Activated CD4-positive, alpha-beta T cell treated with anti-CD3 and anti-CD28 coated beads for 24 hours (primary cell): ENCODE data around the gene VEPH1.

Source experiments
- DNase-seq, 2 donors: peaks; one replicate each; pipeline ENCODE4 v3.0.0-alpha.2; 2020; ENCODE audit warnings: low read depth in 2 of 2

Gene VEPH1

DNA sequence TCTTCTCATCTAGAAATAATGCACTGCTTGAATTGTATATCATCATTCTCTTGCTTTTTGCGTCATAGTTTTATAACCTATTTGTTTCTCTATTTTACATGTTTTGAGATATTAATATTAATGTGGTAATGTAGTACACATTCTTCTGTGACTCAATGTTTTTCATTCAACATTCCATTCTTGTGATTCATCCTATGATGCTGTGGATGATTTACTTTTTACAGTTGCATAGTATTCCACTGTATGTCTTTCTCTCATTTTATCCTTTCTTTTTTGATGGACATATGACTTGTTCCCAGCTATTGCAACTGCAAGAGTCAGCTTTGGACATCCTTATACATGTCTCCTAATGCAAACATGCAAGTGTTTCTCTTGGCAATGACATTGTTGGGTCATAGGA is 20.6 kb upstream of the VEPH1 start:
- DNase-seq, result no peak

DNA sequence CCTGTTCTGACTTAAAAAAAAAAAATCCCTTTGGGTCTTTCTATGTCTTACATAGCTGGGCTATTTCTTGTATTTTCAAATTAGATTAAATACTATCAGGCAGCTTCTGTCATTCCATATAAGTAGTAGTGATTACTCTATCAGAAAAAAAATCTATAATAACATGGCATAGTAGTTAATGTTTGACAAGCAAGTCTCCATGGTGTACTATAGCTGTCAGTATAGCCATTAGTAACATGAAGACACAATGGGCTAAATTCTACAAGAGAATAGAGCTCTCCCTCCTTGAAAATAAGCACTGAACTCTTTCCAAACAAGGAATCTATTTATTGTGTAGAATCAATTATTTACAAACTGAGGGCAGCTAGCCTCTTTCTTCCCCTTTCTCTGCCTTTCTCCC is 19.4 kb upstream of the VEPH1 start:
- DNase-seq, result no peak

- DNase-seq, result no peak
Observed at GRCh38 chr3:157520485-157521150, 17.4 kb upstream of the VEPH1 start.

DNA sequence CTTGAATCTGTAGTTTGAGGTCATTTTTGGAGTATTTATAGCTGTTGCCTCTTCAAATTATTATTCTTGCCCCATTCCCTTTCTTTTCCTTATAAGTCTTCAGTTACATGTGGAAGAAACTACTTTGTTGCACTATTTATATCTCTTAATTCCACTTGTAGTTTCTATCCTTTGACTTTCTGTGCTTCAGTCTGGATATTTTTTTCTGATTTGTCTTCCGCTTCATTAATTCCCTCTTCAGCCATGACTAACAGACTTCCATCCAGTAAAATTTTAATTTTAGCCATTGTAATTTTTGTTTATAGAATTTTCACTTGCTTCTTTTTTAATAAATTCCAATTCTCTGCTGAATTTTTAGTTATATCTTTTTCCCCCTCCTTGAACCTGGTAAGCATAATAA is 15.7 kb upstream of the VEPH1 start:
- DNase-seq, result no peak

GRCh38 chr3:157516928-157517327 is 13.7 kb upstream of the VEPH1 start:
- no peak for DNase-seq

- DNase-seq, result no peak
Observed at GRCh38 chr3:157515398-157515797, 12.2 kb upstream of the VEPH1 start.

- no peak for DNase-seq
Observed at GRCh38 chr3:157514371-157514895, 11.2 kb upstream of the VEPH1 start.

- no peak for DNase-seq
Observed at GRCh38 chr3:157513585-157513984, 10.4 kb upstream of the VEPH1 start.

DNA sequence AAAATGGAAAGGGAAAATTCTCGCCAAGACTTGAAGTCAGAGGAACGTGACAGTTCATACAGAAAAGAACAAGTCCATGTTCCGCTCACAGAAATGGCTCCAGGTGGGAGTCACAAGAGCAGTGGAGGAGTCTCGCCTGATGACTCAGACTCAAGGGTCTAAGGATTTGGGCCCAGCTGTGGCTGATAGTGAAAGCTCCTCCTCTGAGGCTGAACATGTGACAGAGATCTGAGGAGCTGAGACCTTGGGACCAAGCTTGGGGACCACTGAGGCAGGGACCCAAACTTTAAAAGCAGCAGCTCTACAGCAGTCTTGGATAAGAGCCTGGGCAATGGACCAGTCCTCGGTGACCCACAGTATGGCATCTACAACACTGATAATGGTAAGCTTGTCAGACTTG is 9.3 kb upstream of the VEPH1 start:
- DNase-seq, result no peak

DNA sequence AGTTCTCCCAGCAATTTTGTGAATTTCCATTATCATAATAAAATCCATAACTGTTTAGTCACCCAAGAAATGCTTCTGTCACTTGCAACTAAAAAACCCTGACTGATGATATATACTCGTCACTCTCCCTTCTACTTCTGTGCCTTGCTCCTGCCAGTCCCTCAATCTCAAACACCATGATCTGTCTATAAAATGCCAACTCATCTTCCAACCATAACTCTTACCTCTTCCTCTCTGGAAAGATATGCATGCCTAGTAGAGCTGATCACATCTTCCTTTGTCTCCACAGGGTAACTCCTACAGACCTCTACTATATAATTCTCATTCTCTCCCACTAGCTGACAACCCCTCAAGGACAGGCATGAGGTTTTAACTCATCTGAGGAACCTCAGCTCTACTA is 5.2 kb upstream of the VEPH1 start:
- DNase-seq, result no peak

DNA sequence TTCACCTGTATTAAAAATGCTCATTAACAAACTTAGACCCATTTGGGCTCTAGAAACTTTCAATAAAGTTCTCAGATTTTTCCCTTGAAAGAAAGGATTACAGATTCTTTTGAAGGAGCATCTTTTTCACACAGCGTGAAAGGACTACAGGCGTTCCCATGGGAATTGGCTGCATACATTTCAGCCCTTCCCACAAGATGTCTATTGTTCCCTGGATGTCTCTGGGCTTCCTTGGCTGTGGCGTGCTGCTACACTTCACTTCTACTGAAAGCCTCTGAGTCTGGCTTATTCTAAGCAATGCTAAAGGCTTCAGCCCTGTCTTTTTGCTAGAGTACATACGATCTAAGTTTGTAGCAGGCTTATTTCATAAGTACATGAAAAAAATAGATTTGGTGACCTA is 1.4 kb downstream of the VEPH1 start:
- no peak for DNase-seq

DNA sequence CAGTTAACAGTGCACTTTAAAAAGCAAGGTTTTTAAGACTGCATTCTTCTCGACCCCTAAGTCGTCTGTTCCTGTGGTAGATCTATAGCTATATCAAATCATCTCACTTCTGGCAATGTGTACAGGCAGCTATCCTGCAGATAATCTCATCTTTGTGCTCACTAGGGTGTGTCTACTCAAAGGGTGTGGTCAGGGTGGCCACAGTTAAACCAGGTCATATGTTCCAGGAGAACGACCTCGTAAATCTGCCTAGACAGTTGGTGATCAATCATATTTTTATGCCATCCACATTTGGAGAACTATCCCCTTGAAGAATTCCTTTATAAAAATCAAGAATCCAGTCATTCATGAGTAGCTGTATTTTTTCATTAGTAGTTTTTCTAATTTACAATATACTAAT is 3.0 kb downstream of the VEPH1 start:
- DNase-seq, result no peak

- DNase-seq, result no peak
Observed at GRCh38 chr3:157499342-157499963, 3.8 kb downstream of the VEPH1 start.

GRCh38 chr3:157498371-157498770 is 4.8 kb downstream of the VEPH1 start:
- DNase-seq, result no peak

- DNase-seq, result no peak
Observed at GRCh38 chr3:157495846-157496245, 7.4 kb downstream of the VEPH1 start.

DNA sequence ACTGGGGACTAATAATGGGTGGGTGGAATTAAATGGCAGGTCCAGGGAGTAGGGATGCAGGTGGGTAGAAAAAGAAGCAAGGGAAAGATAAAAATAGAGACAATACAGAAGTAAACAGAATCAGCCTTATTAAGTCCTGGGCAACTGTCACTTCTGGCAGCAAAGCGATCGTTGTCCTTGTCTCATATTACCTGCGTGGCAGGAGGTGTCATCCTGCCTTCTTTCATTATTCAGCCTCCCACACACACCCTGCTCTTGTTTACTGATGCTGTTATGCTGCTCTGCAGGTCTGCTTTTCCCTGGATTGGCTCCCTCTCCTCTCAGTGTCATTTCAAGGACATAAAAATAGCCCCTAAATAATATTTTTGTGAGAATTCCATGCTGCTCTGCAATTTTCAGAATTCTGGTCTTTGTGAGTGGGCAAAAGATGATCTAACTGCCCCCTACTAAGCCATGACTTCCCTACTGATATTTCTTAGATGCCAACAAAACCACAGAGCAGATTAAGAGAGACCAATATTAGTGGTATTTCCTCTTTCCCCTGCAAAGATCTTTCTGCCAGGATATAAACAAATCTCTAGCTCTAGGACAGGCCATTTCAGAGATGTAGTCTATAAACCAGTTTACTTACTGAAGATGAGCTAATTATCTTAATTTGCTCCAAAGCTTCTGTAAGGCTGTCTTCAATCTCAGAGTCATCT is 8.5 kb downstream of the VEPH1 start:
- DNase-seq, result no peak

DNA sequence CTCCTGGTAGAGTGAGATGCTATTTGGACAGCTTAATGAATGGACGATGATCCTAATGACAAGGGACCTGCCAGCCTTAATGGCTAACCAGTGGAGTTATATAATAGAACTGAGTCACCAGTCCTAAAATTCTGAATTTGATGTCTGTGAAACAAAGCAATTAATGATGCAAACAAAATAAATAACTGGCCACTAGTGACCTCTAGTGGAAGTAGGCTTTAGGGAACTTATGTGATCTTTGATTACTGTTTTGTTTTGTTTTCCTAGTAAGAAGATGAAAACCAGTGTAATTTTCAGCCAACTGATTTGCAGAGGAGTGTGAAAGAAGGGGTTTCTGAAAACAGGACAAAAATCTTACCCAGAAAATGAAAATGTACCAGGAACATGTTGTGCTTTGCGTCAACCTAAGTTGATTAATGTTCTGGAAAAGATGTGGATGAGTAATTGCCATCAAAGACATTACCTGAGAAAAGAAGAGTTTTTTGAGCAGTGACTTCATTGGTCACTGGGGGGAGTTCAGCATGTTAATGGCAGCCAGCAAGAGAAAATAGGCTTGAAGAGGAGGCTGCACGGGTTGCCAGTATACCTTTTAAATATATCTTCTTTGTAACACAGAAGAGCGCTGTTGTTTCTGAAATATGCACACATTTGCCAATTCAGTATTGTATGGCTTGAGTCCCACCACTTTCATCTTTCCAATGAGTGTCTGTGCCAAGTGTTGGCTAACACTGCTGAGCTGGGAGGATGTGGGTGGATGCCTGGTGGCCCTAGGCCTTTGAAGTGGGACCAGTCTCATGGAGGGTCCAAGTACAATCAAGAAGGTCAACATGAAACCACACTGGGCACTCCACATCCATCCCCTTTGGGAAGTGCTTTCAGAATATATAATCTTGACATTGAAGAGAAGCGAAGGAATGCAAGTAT is 9.3 kb downstream of the VEPH1 start:
- DNase-seq, result no peak

DNA sequence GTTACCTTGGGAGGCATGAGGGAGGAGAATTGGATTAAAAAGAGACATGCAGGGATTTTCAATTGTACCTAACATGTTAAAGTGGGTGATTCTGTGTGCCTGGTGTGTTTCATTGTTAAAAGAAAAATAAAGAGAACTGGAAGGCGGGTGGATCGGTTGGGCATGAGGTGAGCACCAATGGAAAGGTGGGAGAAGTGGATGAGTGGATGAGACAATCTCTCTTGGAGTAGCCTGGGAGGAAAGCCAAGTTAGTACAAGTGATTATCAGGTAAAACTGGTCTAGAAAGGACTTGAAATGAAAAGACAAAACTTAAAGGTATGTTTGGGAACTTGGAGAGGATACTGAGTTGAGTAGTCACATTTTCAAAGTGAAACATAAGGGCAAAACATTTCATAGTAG is 12.1 kb downstream of the VEPH1 start:
- DNase-seq, result no peak

DNA sequence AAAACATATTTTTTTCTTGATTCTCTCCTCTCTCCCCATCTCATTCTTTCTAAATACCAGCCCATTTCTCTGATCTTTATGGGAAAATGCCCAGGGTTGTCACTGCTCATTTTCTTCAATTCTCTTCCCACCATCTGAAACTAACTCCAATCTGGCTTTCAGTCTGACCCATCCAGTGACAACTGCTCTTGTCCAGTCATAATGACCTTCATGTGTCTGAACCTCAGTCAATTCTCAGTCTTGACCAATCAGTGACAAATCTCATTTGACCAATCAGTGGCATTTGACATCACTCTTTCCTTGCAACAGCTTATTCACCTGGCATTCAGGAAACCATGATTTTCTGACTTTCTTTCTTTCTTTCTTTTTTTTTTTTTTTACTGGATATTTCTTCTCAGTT is 15.1 kb downstream of the VEPH1 start:
- DNase-seq, result no peak

- no peak for DNase-seq
Observed at GRCh38 chr3:157487339-157487738, 15.9 kb downstream of the VEPH1 start.

GRCh38 chr3:157479464-157480243 is 23.6 kb downstream of the VEPH1 start:
- DNase-seq, result no peak
